ENCODE measurements around the gene COL12A1. TPM values are rescaled to one million over a fixed set of nuclear protein-coding genes. Genes with fewer than 3 reads are reported as not detected.

The COL12A1 gene
- total RNA-seq, 4 donors from 2014 or later = 216 to 534 (median 359) TPM

- TF ChIP-seq, protein P1, sequence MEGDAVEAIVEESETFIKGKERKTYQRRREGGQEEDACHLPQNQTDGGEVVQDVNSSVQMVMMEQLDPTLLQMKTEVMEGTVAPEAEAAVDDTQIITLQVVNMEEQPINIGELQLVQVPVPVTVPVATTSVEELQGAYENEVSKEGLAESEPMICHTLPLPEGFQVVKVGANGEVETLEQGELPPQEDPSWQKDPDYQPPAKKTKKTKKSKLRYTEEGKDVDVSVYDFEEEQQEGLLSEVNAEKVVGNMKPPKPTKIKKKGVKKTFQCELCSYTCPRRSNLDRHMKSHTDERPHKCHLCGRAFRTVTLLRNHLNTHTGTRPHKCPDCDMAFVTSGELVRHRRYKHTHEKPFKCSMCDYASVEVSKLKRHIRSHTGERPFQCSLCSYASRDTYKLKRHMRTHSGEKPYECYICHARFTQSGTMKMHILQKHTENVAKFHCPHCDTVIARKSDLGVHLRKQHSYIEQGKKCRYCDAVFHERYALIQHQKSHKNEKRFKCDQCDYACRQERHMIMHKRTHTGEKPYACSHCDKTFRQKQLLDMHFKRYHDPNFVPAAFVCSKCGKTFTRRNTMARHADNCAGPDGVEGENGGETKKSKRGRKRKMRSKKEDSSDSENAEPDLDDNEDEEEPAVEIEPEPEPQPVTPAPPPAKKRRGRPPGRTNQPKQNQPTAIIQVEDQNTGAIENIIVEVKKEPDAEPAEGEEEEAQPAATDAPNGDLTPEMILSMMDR (IDR thresholded peaks at IDR 0.05; ENCODE audit: low read depth) = no peak
These were observed 6.2 kb upstream of the COL12A1 start for GRCh38 chr6:75211920-75212590.

GRCh38 chr6:75210885-75211739 lies 5.3 kb upstream of the COL12A1 start:
- TF ChIP-seq, protein P1 (IDR thresholded peaks at IDR 0.05; ENCODE audit: low read depth) = no peak

- TF ChIP-seq, protein P1 (IDR thresholded peaks at IDR 0.05; ENCODE audit: low read depth) = no peak
These were observed 3.4 kb upstream of the COL12A1 start for GRCh38 chr6:75209184-75209723.

- TF ChIP-seq, protein P1 (IDR thresholded peaks at IDR 0.05; ENCODE audit: low read depth) = no peak
These were observed 2.7 kb upstream of the COL12A1 start for GRCh38 chr6:75208298-75209183.

- TF ChIP-seq, protein P1 (IDR thresholded peaks at IDR 0.05; ENCODE audit: low read depth) = no peak
These were observed 906 bp upstream of the COL12A1 start for GRCh38 chr6:75206576-75207342.

- TF ChIP-seq, protein P1 (IDR thresholded peaks at IDR 0.05; ENCODE audit: low read depth) = no peak
These were observed 686 bp downstream of the COL12A1 start for GRCh38 chr6:75204959-75205775.
